H1 (cell line): ENCODE results near the gene ATP10D. TPM values are rescaled to one million over a fixed set of nuclear protein-coding genes. Genes with fewer than 3 reads are reported as not detected.

ENCODE experiments used
- CHD7 ChIP-seq: fragments of 300-600 bp; sonication (generic); IDR thresholded peaks from 2 replicates; pipeline ENCODE4 v1.7.1; 2012; ENCODE audit warnings: low read length, moderate library complexity, mild to moderate bottlenecking, inconsistent platforms; ENCODE audit not compliant: insufficient replicate concordance
- CREB1 ChIP-seq: IDR thresholded peaks from 2 replicates; pipeline ENCODE4 v1.6.1; 2012; ENCODE audit warnings: inconsistent platforms
- CTCF ChIP-seq, 3 experiments: IDR thresholded peaks; 1 replicate in 2 of 3; 2 replicates in 1 of 3; pipeline versions ENCODE4 v1.5.1 to v1.6.1; 2011; ENCODE audit warnings: low read length in 3 of 3, mild to moderate bottlenecking in 3 of 3, inconsistent platforms in 2 of 3, low read depth in 1 of 3, moderate library complexity in 1 of 3; ENCODE audit not compliant: insufficient read depth in 1 of 3; ENCODE audit errors: control extremely low read depth in 1 of 3
- EGR1 ChIP-seq: IDR thresholded peaks from 2 replicates; pipeline ENCODE4 v1.6.1; 2011; ENCODE audit warnings: low read depth, low read length, borderline replicate concordance
- HDAC6 ChIP-seq: IDR thresholded peaks from one replicate; pipeline ENCODE4 v1.7.1; 2012; ENCODE audit warnings: low read depth, mild to moderate bottlenecking, inconsistent platforms, low read length, moderate library complexity
- MAX ChIP-seq: IDR thresholded peaks from 2 replicates; pipeline ENCODE4 v1.6.1; 2012; ENCODE audit warnings: inconsistent platforms
- RXRA ChIP-seq: IDR thresholded peaks from 2 replicates; pipeline ENCODE4 v1.6.1; 2011; ENCODE audit warnings: low read depth, mild to moderate bottlenecking, low read length, moderate library complexity; ENCODE audit not compliant: insufficient read depth
- SIX5 ChIP-seq: IDR thresholded peaks from 2 replicates; pipeline ENCODE4 v1.6.1; 2011; ENCODE audit warnings: mild to moderate bottlenecking, low read depth, low read length
- SRF ChIP-seq: IDR thresholded peaks from 2 replicates; pipeline ENCODE4 v1.6.1; 2011; ENCODE audit warnings: mild to moderate bottlenecking, low read depth, low read length, moderate library complexity
- TAF1 ChIP-seq: IDR thresholded peaks from 2 replicates; pipeline ENCODE4 v1.6.1; 2011; ENCODE audit warnings: mild to moderate bottlenecking, low read depth, low read length
- polyA plus RNA-seq, 7 experiments: library from polyadenylated mRNA; depleted of rRNA in 3 of 7; stranded (reverse) in 5 of 7; unstranded in 2 of 7; fragments of >200 nt in 5 of 7; fragments of 200-250 nt in 2 of 7; gene quantifications; 1 replicate in 5 of 7; 2 replicates in 1 of 7; 4 replicates in 1 of 7; pipeline versions ENCODE4 v1.2.1 to v1.2.3, GENCODE V29; 2011 to 2013; ENCODE audit warnings: missing spikeins in 2 of 7, mixed read lengths in 2 of 7
- total RNA-seq: library from RNA; stranded (reverse); fragmentation: NEBNext Ultra II Directional; extraction: Animal tissue kit (Norgen Biotek cat#: 25700); gene quantifications from 2 replicates; pipeline ENCODE4 v1.2.1, GENCODE V29; 2021

Gene ATP10D
- total and polyA plus RNA-seq, 2 of the 8 experiments (the other 6 are each of a cell fraction or from before 2014, with no cell fraction given) = 2.9 to 5.9 TPM

- no peak for TF ChIP-seq CHD7
- no peak for TF ChIP-seq RXRA
- no peak for TF ChIP-seq HDAC6
- TF ChIP-seq EGR1 = no peak
- TF ChIP-seq CTCF (IDR thresholded peaks at IDR 0.05; ENCODE audit: control extremely low read depth in 1 of 3, insufficient read depth in 1 of 3, low read depth in 1 of 3, low read length in 3 of 3) = no peak
- TF ChIP-seq MAX = no peak
- TF ChIP-seq CREB1 = no peak
- no peak for TF ChIP-seq SIX5
- no peak for TF ChIP-seq TAF1
- no peak for TF ChIP-seq SRF
Measured at GRCh38 chr4:47530801-47531200, 45.7 kb downstream of the ATP10D start (continued).
